PC-3 (cell line): ENCODE results near the gene ACBD6.

Experiments used
- EZH2 ChIP-seq: fragments of 300-600 bp; sonication (generic); IDR thresholded peaks from one replicate; pipeline ENCODE4 v1.6.1; 2017; ENCODE audit warnings: antibody characterized with exemption, mild to moderate bottlenecking, low read length; ENCODE audit not compliant: unreplicated experiment
- EZH2phosphoT487 ChIP-seq: fragments of 300-600 bp; sonication (generic); IDR thresholded peaks from 2 replicates; pipeline ENCODE4 v1.6.1; 2018; ENCODE audit warnings: mild to moderate bottlenecking, antibody characterized with exemption, low read length, borderline replicate concordance
- TF ChIP-seq, protein P1 (sequence below): fragments of 300-600 bp; sonication (generic); conservative IDR thresholded peaks from 2 replicates; pipeline ENCODE4 v1.5.1; 2017; ENCODE audit warnings: antibody characterized with exemption, low read depth, mild to moderate bottlenecking, low read length

DNA sequence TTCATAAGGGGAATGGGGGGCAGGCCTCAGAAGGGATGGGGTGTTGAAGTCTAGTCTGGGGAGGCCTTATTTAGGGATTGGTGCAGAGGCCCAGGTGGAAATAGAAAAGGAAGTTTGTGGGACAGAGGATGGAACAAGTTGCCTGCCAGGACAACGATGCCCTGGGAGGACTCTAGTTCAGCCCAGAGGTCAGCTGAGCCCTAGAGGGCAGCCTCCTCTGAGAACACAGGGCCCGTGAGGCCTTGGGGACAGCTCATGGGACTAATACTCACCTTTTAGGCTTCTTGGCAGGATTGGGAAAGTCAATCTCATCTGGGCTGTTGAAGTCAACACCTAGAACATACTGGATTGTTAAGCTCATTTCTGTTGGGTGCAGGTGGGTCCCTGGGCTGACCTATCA is 229.3 kb downstream of the ACBD6 start:
- TF ChIP-seq, protein P1, sequence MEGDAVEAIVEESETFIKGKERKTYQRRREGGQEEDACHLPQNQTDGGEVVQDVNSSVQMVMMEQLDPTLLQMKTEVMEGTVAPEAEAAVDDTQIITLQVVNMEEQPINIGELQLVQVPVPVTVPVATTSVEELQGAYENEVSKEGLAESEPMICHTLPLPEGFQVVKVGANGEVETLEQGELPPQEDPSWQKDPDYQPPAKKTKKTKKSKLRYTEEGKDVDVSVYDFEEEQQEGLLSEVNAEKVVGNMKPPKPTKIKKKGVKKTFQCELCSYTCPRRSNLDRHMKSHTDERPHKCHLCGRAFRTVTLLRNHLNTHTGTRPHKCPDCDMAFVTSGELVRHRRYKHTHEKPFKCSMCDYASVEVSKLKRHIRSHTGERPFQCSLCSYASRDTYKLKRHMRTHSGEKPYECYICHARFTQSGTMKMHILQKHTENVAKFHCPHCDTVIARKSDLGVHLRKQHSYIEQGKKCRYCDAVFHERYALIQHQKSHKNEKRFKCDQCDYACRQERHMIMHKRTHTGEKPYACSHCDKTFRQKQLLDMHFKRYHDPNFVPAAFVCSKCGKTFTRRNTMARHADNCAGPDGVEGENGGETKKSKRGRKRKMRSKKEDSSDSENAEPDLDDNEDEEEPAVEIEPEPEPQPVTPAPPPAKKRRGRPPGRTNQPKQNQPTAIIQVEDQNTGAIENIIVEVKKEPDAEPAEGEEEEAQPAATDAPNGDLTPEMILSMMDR, result no peak
- no peak for TF ChIP-seq EZH2
- no peak for TF ChIP-seq EZH2phosphoT487
